H1 (cell line): Measurements from ENCODE around the gene IL24. TPM values are rescaled to one million over a fixed set of nuclear protein-coding genes. Genes with fewer than 3 reads are reported as not detected.

Experiments used
- CTCF ChIA-PET: fragments of 300-600 bp; sonication (Branson Sonifier 250); formaldehyde crosslinking; loops from one replicate; lab custom pipeline; 2021; ENCODE audit not compliant: partially characterized antibody; lab: Charles Lee
- POLR2A ChIA-PET: fragments of 300-600 bp; sonication (Branson Sonifier 250); formaldehyde crosslinking; loops from one replicate; lab custom pipeline; 2021; ENCODE audit warnings: inconsistent platforms; ENCODE audit not compliant: partially characterized antibody; lab: Charles Lee
- DNase-seq, 2 experiments: peaks; one replicate each; pipeline versions ENCODE4 v3.0.0 to v3.0.0-alpha.2; 2010 to 2022; ENCODE audit warnings: low spot score in 2 of 2, low read depth in 1 of 2, mixed read lengths in 1 of 2
- FAIRE-seq: peaks from 2 replicates; lab custom pipeline; 2011; peaks lifted over from hg19 to GRCh38; lab: Jason Lieb, UNC
- H2AFZ ChIP-seq: 2 replicates; pipeline ENCODE4 v1.8.1; 2012; ENCODE audit warnings: low read length, inconsistent platforms
- H2AK5ac ChIP-seq: 2 replicates; pipeline ENCODE4 v1.6.1; 2013; ENCODE audit warnings: low read depth, low read length
- H2BK120ac ChIP-seq: replicated peaks from 2 replicates; pipeline ENCODE3; 2013; ENCODE audit warnings: low read depth, low read length, inconsistent platforms
- H2BK12ac ChIP-seq: 2 replicates; pipeline ENCODE4 v1.6.1; 2013; ENCODE audit warnings: low read depth, low read length
- H2BK15ac ChIP-seq: 2 replicates; pipeline ENCODE4 v1.6.1; 2013; ENCODE audit warnings: low read length
- H2BK20ac ChIP-seq: 2 replicates; pipeline ENCODE4 v1.6.1; 2013; ENCODE audit warnings: low read length
- H2BK5ac ChIP-seq: 2 replicates; pipeline ENCODE4 v1.6.1; 2013; ENCODE audit warnings: low read depth, low read length
- H3K14ac ChIP-seq: 2 replicates; pipeline ENCODE4 v1.6.1; 2013; ENCODE audit warnings: inconsistent platforms; ENCODE audit not compliant: insufficient read length
- H3K18ac ChIP-seq: 2 replicates; pipeline ENCODE4 v1.6.1; 2013; ENCODE audit warnings: low read length; ENCODE audit errors: extremely low read depth
- H3K23ac ChIP-seq: 2 replicates; pipeline ENCODE4 v1.6.1; 2013; ENCODE audit warnings: inconsistent platforms; ENCODE audit not compliant: insufficient read length
- H3K23me2 ChIP-seq: 2 replicates; pipeline ENCODE4 v1.6.1; 2013; ENCODE audit warnings: low read depth, low read length
- H3K27ac ChIP-seq: 2 replicates; pipeline ENCODE4 v1.6.1; 2011; ENCODE audit warnings: low read depth, low read length, inconsistent platforms
- H3K27me3 ChIP-seq, 4 experiments: replicated peaks in 1 of 4; 1 replicate in 1 of 4; 2 replicates in 3 of 4; pipeline versions ENCODE4 v1.6.1 to v1.8.1; 2011 to 2013; ENCODE audit warnings: low read length in 3 of 4, mild to moderate bottlenecking in 3 of 4, inconsistent platforms in 2 of 4, mixed read lengths in 2 of 4, moderate library complexity in 1 of 4; ENCODE audit not compliant: control insufficient read depth in 3 of 4, insufficient read depth in 3 of 4; ENCODE audit errors: extremely low read depth in 1 of 4
- H3K36me3 ChIP-seq, 4 experiments: 2 replicates each; pipeline versions ENCODE4 v1.6.1 to v1.8.1; 2011 to 2013; ENCODE audit warnings: mild to moderate bottlenecking in 4 of 4, low read length in 3 of 4, moderate library complexity in 2 of 4, control low read depth in 1 of 4, inconsistent platforms in 1 of 4; ENCODE audit not compliant: insufficient read depth in 4 of 4, control insufficient read depth in 2 of 4
- H3K4ac ChIP-seq: replicated peaks from 2 replicates; pipeline ENCODE3; 2013; ENCODE audit warnings: low read length, low read depth, mixed read lengths, inconsistent platforms; ENCODE audit not compliant: insufficient read length
- H3K4me1 ChIP-seq, 4 experiments: replicated peaks in 1 of 4; 1 replicate in 1 of 4; 2 replicates in 3 of 4; pipeline versions ENCODE4 v1.6.1 to v1.8.1; 2011 to 2013; ENCODE audit warnings: low read length in 3 of 4, inconsistent platforms in 2 of 4, mixed read lengths in 1 of 4; ENCODE audit not compliant: insufficient read depth in 4 of 4, control insufficient read depth in 3 of 4
- H3K4me2 ChIP-seq, 2 experiments: 2 replicates each; pipeline versions ENCODE4 v1.6.1 to v1.8.1; 2011 to 2013; ENCODE audit warnings: low read depth in 2 of 2, low read length in 2 of 2, control low read depth in 1 of 2, inconsistent platforms in 1 of 2, mild to moderate bottlenecking in 1 of 2; ENCODE audit not compliant: insufficient read depth in 1 of 2
- H3K4me3 ChIP-seq, 4 experiments: fragments of 200-600, 300-600 bp in 1 of 4; sonication (generic), shearing (Covaris generic), sonication (Bioruptor Twin) in 1 of 4; 2 replicates each; pipeline versions ENCODE4 v1.5.1 to v1.8.1; 2011 to 2016; ENCODE audit warnings: low read length in 4 of 4, low read depth in 3 of 4, control low read depth in 2 of 4, inconsistent platforms in 2 of 4, mild to moderate bottlenecking in 2 of 4, mixed read lengths in 1 of 4, moderate library complexity in 1 of 4; ENCODE audit not compliant: insufficient read depth in 2 of 4; ENCODE audit errors: extremely low read depth in 1 of 4
- H3K56ac ChIP-seq: replicated peaks from 2 replicates; pipeline ENCODE3; 2013; ENCODE audit warnings: low read depth, mild to moderate bottlenecking, mixed read lengths, low read length, inconsistent platforms; ENCODE audit not compliant: insufficient read length
- H3K79me1 ChIP-seq: 2 replicates; pipeline ENCODE4 v1.6.1; 2013; ENCODE audit warnings: low read depth, low read length, control low read depth
- H3K79me2 ChIP-seq, 2 experiments: 2 replicates each; pipeline versions ENCODE4 v1.6.1 to v1.8.1; 2012 to 2013; ENCODE audit warnings: low read length in 2 of 2, mild to moderate bottlenecking in 2 of 2, inconsistent platforms in 1 of 2; ENCODE audit not compliant: insufficient read depth in 2 of 2, control insufficient read depth in 1 of 2
- H3K9ac ChIP-seq, 4 experiments: replicated peaks in 1 of 4; 1 replicate in 1 of 4; 2 replicates in 3 of 4; pipeline versions ENCODE4 v1.6.1 to v1.8.1; 2011 to 2013; ENCODE audit warnings: low read depth in 3 of 4, low read length in 3 of 4, control low read depth in 2 of 4, mild to moderate bottlenecking in 2 of 4, moderate library complexity in 2 of 4, inconsistent platforms in 1 of 4; ENCODE audit errors: extremely low read depth in 1 of 4
- H3K9me3 ChIP-seq, 2 experiments: 2 replicates each; pipeline versions ENCODE4 v1.6.1 to v1.8.1; 2012 to 2013; ENCODE audit warnings: mild to moderate bottlenecking in 2 of 2, moderate library complexity in 2 of 2, control low read depth in 1 of 2, inconsistent platforms in 1 of 2, low read depth in 1 of 2, low read length in 1 of 2, mixed read lengths in 1 of 2; ENCODE audit not compliant: insufficient read depth in 2 of 2
- H4K20me1 ChIP-seq, 2 experiments: replicated peaks in 1 of 2; 2 replicates each; pipeline versions ENCODE3 to v1.8.1; 2011 to 2013; ENCODE audit warnings: inconsistent platforms in 2 of 2, low read length in 2 of 2, mild to moderate bottlenecking in 1 of 2; ENCODE audit not compliant: insufficient read depth in 2 of 2, control insufficient read depth in 1 of 2
- H4K5ac ChIP-seq: 2 replicates; pipeline ENCODE4 v1.6.1; 2013; ENCODE audit warnings: low read length, low read depth, mixed read lengths, inconsistent platforms; ENCODE audit not compliant: insufficient read length
- H4K8ac ChIP-seq: 2 replicates; pipeline ENCODE4 v1.8.0; 2013; ENCODE audit warnings: mild to moderate bottlenecking, moderate library complexity, low read length, inconsistent platforms; ENCODE audit not compliant: insufficient read depth; ENCODE audit errors: extremely low read depth
- H4K91ac ChIP-seq: replicated peaks from 2 replicates; pipeline ENCODE3; 2013; ENCODE audit warnings: low read length, mixed read lengths, inconsistent platforms; ENCODE audit not compliant: insufficient read length
- BACH1 ChIP-seq: IDR thresholded peaks from 2 replicates; pipeline ENCODE4 v1.6.1; 2012; ENCODE audit warnings: low read length, improper control_type of control experiment
- CBX5 ChIP-seq: fragments of 300-800, 300-1000 bp; sonication (generic); IDR thresholded peaks from 2 replicates; pipeline ENCODE4 v1.7.1; 2016; ENCODE audit warnings: antibody characterized with exemption, low read length, low read depth
- EZH2 ChIP-seq: fragments of 200-600 bp; sonication (generic); IDR thresholded peaks from 2 replicates; pipeline ENCODE4 v1.7.1; 2012; ENCODE audit warnings: low read depth, mild to moderate bottlenecking, moderate library complexity, low read length, inconsistent platforms; ENCODE audit not compliant: severe bottlenecking
- FOSL1 ChIP-seq: IDR thresholded peaks from 2 replicates; pipeline ENCODE4 v1.6.1; 2011; ENCODE audit warnings: mild to moderate bottlenecking, low read depth, low read length, moderate library complexity; ENCODE audit not compliant: insufficient read depth
- TBP ChIP-seq: IDR thresholded peaks from 2 replicates; pipeline ENCODE4 v1.6.1; 2011; ENCODE audit warnings: low read depth, low read length, improper control_type of control experiment
- WGBS, 2 experiments: shearing (Covaris generic) in 1 of 2; methylation state at CpG; one replicate each; pipeline versions ENCODE4 v1.1.6 to v1.1.7; 2013 to 2015; ENCODE audit warnings: low lambda C conversion rate in 2 of 2, mixed read lengths in 2 of 2, inconsistent platforms in 1 of 2, low coverage in 1 of 2, missing lambda C conversion rate in 1 of 2; ENCODE audit not compliant: insufficient replicate concordance in 2 of 2, insufficient coverage in 1 of 2, insufficient read length in 1 of 2; ENCODE audit errors: extremely low coverage in 1 of 2, missing lambda C conversion rate in 1 of 2; 5-methylcytosine and 5-hydroxymethylcytosine counted together
- polyA plus RNA-seq, 7 experiments: library from polyadenylated mRNA; depleted of rRNA in 3 of 7; stranded (reverse) in 5 of 7; unstranded in 2 of 7; fragments of >200 nt in 5 of 7; fragments of 200-250 nt in 2 of 7; gene quantifications; 1 replicate in 5 of 7; 2 replicates in 1 of 7; 4 replicates in 1 of 7; pipeline versions ENCODE4 v1.2.1 to v1.2.3, GENCODE V29; 2011 to 2013; ENCODE audit warnings: missing spikeins in 2 of 7, mixed read lengths in 2 of 7
- total RNA-seq: library from RNA; stranded (reverse); fragmentation: NEBNext Ultra II Directional; extraction: Animal tissue kit (Norgen Biotek cat#: 25700); gene quantifications from 2 replicates; pipeline ENCODE4 v1.2.1, GENCODE V29; 2021
- TF ChIP-seq, protein P1 (sequence below): IDR thresholded peaks from 2 replicates; pipeline ENCODE4 v1.6.1; 2012; ENCODE audit warnings: low read length, inconsistent platforms
- TF ChIP-seq, protein P2 (sequence below), 3 experiments: IDR thresholded peaks; 1 replicate in 2 of 3; 2 replicates in 1 of 3; pipeline versions ENCODE4 v1.5.1 to v1.6.1; 2011; ENCODE audit warnings: low read length in 3 of 3, mild to moderate bottlenecking in 3 of 3, inconsistent platforms in 2 of 3, low read depth in 1 of 3, moderate library complexity in 1 of 3; ENCODE audit not compliant: insufficient read depth in 1 of 3; ENCODE audit errors: control extremely low read depth in 1 of 3
- TF ChIP-seq, protein P3 (sequence below): IDR thresholded peaks from 2 replicates; pipeline ENCODE4 v1.6.1; 2012; ENCODE audit warnings: inconsistent platforms
- TF ChIP-seq, protein P4 (sequence below): IDR thresholded peaks from 2 replicates; pipeline ENCODE4 v1.6.1; 2012; ENCODE audit warnings: inconsistent platforms

Gene IL24
- total and polyA plus RNA-seq, 2 of the 8 experiments (the other 6 are each of a cell fraction or from before 2014, with no cell fraction given) = not detected

DNA sequence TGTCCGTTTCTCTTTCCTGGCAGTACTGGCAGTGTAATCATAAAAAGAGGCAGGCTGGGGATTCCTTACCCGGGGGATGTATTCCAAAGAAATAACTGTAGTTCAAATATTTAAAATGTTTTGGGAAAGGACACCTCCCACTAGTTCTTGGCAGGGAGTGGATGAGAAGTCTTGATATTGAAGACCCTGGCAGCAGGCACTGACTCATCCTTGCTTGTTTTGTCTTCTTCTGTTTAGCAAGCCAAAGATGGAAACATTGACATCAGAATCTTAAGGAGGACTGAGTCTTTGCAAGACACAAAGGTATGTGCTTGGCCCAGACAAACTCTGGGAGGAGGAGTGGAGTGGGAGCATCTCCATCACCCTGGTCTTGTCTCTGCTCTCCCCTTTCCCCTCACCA, 31.2 kb upstream of the IL24 start:
- ChIA-PET CTCF (interaction anchor here (1.2 to 5.7 kb wide), 20 partner anchors 10 to 197 kb away, joined by 3 to 49 read pairs (median 6); partner anchors contain the start of gene IL24), POLR2A (no interaction called here)
- no peak overlapping the region for H3K27ac ChIP-seq
- TF ChIP-seq, protein P1, sequence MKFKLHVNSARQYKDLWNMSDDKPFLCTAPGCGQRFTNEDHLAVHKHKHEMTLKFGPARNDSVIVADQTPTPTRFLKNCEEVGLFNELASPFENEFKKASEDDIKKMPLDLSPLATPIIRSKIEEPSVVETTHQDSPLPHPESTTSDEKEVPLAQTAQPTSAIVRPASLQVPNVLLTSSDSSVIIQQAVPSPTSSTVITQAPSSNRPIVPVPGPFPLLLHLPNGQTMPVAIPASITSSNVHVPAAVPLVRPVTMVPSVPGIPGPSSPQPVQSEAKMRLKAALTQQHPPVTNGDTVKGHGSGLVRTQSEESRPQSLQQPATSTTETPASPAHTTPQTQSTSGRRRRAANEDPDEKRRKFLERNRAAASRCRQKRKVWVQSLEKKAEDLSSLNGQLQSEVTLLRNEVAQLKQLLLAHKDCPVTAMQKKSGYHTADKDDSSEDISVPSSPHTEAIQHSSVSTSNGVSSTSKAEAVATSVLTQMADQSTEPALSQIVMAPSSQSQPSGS = no peak
- no peak for TF ChIP-seq CBX5
- TF ChIP-seq BACH1 = no peak
- TF ChIP-seq TBP = no peak
- TF ChIP-seq EZH2 = no peak
- TF ChIP-seq, protein P2, sequence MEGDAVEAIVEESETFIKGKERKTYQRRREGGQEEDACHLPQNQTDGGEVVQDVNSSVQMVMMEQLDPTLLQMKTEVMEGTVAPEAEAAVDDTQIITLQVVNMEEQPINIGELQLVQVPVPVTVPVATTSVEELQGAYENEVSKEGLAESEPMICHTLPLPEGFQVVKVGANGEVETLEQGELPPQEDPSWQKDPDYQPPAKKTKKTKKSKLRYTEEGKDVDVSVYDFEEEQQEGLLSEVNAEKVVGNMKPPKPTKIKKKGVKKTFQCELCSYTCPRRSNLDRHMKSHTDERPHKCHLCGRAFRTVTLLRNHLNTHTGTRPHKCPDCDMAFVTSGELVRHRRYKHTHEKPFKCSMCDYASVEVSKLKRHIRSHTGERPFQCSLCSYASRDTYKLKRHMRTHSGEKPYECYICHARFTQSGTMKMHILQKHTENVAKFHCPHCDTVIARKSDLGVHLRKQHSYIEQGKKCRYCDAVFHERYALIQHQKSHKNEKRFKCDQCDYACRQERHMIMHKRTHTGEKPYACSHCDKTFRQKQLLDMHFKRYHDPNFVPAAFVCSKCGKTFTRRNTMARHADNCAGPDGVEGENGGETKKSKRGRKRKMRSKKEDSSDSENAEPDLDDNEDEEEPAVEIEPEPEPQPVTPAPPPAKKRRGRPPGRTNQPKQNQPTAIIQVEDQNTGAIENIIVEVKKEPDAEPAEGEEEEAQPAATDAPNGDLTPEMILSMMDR (IDR thresholded peaks at IDR 0.05; ENCODE audit: control extremely low read depth in 1 of 3, insufficient read depth in 1 of 3, low read depth in 1 of 3, low read length in 3 of 3) = no peak
- no peak for TF ChIP-seq FOSL1
- TF ChIP-seq, protein P3, sequence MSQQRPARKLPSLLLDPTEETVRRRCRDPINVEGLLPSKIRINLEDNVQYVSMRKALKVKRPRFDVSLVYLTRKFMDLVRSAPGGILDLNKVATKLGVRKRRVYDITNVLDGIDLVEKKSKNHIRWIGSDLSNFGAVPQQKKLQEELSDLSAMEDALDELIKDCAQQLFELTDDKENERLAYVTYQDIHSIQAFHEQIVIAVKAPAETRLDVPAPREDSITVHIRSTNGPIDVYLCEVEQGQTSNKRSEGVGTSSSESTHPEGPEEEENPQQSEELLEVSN = no peak
- TF ChIP-seq, protein P4, sequence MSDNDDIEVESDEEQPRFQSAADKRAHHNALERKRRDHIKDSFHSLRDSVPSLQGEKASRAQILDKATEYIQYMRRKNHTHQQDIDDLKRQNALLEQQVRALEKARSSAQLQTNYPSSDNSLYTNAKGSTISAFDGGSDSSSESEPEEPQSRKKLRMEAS = no peak
- no peak overlapping the region for H2BK5ac ChIP-seq
- no peaks in the 10 kb centered on the region for H3K4me1 ChIP-seq
- H3K79me2 ChIP-seq = no peaks in the 10 kb centered on the region
- H2BK15ac ChIP-seq = no peak overlapping the region
- H3K56ac ChIP-seq = no peak overlapping the region
- H3K79me1 ChIP-seq = no peaks in the 10 kb centered on the region
- H3K9ac ChIP-seq = no peak overlapping the region
- H3K27me3 ChIP-seq = peaks cover 0 to 2% (median 0%) of the 10 kb centered on the region in 4 experiments; a peak in 1 of 7 replicates
- FAIRE-seq (no peak), DNase-seq (no peak)
- no peak overlapping the region for H3K4ac ChIP-seq
- no peaks in the 10 kb centered on the region for H3K23me2 ChIP-seq
- H3K18ac ChIP-seq = no peak overlapping the region
- no peak overlapping the region for H2AK5ac ChIP-seq
- no peak overlapping the region for H2BK120ac ChIP-seq
- H3K36me3 ChIP-seq = no peaks in the 10 kb centered on the region
- no peaks in the 10 kb centered on the region for H4K20me1 ChIP-seq
- H2BK12ac ChIP-seq = no peak overlapping the region
- no peak overlapping the region for H4K5ac ChIP-seq
- H4K91ac ChIP-seq = no peak overlapping the region
- no peak overlapping the region for H2AFZ ChIP-seq
- H2BK20ac ChIP-seq = no peak overlapping the region
- no peak overlapping the region for H4K8ac ChIP-seq
- H3K23ac ChIP-seq = no peak overlapping the region
- no peak overlapping the region for H3K4me2 ChIP-seq
- H3K9me3 ChIP-seq = no peaks in the 10 kb centered on the region
- 78% methylated on average over 2 of the region's 2 CpGs; no CpG with 5 or more reads in 1 of the 2 experiments for WGBS, 2 experiments
- no peak overlapping the region for H3K14ac ChIP-seq
- H3K4me3 ChIP-seq = no peak overlapping the region
